Vagina (tissue), 2 donors: ENCODE results near the gene PCDHGA4.
"Not testable (repeated sequence)": the region's sequence is repeated elsewhere in the genome, so short reads cannot be mapped to it uniquely, and the experiment has no call there.

Experiments used
- CTCF ChIP-seq, 3 experiments: fragments of 450-650 bp in 2 of 3; fragments of 200-600 bp in 1 of 3; sonication (generic) in 1 of 3; IDR thresholded peaks; one replicate each; pipeline ENCODE4 v1.5.1; 2017 to 2019; ENCODE audit warnings: antibody characterized with exemption in 3 of 3, mild to moderate bottlenecking in 2 of 3, moderate library complexity in 2 of 3
- POLR2AphosphoS5 ChIP-seq, 2 donors: sonication (generic); formaldehyde crosslinking; IDR thresholded peaks; one replicate each; pipeline ENCODE4 v1.9.0; 2017; ENCODE audit warnings: antibody characterized with exemption in 2 of 2, mild to moderate bottlenecking in 2 of 2, low read depth in 1 of 2; ENCODE audit not compliant: insufficient read depth in 1 of 2

- TF ChIP-seq POLR2AphosphoS5 (IDR thresholded peaks at IDR 0.05; ENCODE audit: insufficient read depth in 1 of 2, low read depth in 1 of 2), result not testable (repeated sequence)
- peak in 2 of 3 experiments; percentile 10 to 24 for TF ChIP-seq CTCF (IDR thresholded peaks at IDR 0.05)
Measured at GRCh38 chr5:141397756-141398551, 43.1 kb downstream of the PCDHGA4 start, which contains the start of gene PCDHGB5.
